ENCODE measurements around the gene PAX8. TPM values are rescaled to one million over a fixed set of nuclear protein-coding genes. Genes with fewer than 3 reads are reported as not detected.
"Not testable (repeated sequence)": the region's sequence is repeated elsewhere in the genome, so short reads cannot be mapped to it uniquely, and the experiment has no call there.

PAX8 gene
- total RNA-seq, 2 donors from 2014 or later = 0.19 to 3.6 TPM

DNA sequence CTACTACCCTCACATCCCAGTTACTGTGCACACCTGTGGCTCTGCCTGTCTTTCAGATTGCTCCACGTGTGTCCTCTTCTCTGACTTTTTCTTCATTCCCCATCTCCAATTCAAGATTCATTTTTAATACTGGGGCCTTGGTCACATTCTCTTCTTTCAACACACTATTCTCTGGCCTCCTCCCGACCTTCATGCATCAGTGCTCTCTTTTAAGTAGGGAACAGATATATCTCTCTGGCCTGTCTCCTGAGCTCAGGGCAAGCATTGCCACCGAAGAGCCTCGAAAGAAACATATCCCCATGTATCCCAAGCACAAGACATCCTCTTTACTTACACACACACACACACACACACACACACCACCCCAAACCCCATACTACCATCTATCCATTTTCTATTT, 21.6 kb upstream of the PAX8 start:
- DNase-seq (ENCODE audit: low spot score) = no peak

DNA sequence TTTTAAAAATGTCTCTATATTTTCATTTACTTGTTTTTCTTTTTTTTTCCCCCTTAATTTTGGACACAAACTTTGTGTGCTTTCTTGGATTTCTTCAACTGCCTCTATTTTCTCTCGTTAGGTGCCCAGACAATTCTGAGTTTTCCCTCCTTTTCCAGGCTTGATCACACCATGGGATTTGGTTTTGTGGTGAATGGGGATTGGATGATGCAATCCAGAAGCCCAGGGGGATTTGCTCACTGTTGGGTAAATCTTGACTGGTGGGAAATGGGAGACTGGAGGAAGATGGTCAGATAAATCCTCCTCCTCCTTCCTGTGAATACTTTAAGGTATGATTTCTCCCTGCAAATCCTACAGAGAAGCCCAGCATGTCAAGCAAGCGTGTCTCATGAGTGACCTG, 19.5 kb upstream of the PAX8 start:
- intact Hi-C loops (cut with DNase I) = no loop called here
- no peak for DNase-seq (ENCODE audit: low spot score)

More for the DNA sequence above, 21.6 kb upstream of the PAX8 start:
- intact Hi-C loops (cut with DNase I) = no loop called here

DNA sequence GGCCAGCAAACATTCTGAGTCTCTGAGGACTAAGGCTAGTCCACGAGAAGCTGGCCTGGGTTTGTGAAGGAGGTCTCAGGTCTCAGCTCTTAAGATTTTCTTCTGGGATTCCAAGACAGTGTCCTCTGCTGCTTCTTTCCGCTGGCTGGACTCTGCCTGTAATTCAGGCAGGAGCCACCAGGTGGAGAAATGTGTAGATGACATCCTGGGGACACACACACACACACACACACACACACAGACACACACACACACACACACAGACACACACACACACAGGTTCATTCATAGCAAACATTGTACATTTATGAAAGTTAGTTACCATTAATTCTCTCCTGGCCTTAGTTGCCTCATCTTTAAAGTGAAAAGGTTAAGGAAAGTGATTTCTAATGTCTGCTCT, 18.9 kb upstream of the PAX8 start:
- DNase-seq (ENCODE audit: low spot score); intact Hi-C loops (cut with DNase I): not testable (repeated sequence)

DNA sequence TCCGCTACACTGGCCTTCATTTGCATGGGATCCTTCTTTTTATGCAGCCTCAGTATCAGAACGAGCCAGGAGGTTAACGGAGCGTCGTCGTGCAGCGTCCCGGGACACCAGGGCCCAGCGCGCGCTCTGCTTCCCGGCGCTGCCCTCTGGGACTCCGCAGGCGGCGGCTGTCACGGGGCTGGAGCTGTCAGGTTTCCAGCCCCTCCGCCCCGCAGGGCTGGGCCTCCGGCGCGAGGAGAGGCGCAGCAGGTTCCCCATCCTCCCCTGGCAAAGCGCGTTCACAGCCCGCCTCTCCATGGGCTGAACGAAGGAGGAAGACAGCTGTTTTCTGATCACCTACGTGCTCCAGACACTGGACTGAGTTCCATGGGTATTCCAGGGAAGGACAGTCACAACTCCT, 12.5 kb upstream of the PAX8 start:
- intact Hi-C loops (cut with DNase I) = no loop called here
- peak; percentile 49 for DNase-seq (ENCODE audit: low spot score)

DNA sequence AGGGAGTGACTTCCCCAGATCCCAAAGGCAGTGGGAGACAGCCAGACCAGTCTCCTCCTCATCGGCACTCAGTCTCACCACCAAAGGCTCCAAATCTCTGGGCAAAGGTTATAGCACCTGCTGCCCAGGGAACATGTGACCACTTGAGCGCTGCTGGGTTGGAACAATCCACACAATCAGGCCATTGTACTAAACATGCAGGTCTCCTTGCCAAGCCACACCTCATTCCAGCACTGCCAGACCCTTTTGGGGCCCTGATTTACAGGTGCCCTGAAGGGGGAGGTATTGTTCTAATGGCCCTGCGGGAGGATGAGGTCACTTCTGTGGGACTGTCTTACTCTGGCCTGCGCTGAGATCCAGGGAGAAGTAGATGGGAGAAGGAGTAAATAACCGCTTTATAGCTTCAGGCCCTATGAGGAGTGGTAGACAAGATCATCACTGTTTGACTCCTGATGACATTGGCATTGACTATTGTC, 10.0 kb upstream of the PAX8 start:
- intact Hi-C loops (cut with DNase I) = not testable (repeated sequence)
- peak; percentile 16 for DNase-seq (ENCODE audit: low spot score)

DNA sequence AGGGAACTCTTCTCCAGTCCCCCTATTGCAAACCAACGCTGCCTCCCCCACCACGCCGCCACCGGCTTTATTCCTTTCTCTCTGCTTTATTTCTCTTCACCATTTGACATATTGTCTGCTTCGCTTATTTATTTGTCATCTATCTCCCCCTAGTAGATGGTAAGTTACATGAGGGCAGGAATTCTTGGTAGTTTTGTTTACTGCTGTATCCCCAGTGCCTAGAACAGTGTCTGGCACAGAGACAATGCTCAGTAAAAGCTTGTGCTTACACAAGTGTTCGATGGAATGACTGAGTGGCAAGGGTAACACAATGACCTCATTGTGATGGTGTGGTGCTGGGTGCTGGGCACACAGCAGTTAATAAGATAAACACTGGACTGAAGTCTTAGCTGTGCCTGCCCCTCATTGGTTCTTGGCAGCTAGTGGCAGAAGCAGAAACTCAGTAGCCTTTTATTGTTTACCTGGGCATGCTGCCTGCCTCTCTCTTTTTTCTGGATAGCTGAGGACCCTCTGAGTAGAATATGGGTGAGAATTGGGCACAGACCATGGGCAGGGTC, 9.5 kb upstream of the PAX8 start:
- DNase-seq (ENCODE audit: low spot score); intact Hi-C loops (cut with DNase I): not testable (repeated sequence)

DNA sequence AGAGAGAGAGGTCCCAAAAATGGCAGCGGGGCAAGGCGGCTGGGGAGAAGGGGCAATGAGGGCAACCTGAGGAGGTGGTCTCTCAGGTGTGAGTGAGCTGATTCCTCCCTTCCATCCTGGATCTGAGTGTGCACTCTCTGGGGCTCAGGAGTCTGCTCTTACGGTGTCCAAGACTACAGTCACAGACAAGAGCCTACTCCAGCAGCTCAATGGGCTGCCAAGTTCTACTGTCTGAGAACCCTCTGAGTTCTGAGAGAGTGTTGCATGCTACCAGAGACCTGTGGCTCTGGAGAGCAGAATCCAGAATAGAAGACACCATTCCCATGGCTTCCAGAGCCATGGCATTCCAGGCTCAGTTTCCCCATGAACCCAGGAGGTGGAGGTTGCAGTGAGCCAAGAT, 7.1 kb upstream of the PAX8 start:
- peak; percentile 58 for DNase-seq (ENCODE audit: low spot score)

DNA sequence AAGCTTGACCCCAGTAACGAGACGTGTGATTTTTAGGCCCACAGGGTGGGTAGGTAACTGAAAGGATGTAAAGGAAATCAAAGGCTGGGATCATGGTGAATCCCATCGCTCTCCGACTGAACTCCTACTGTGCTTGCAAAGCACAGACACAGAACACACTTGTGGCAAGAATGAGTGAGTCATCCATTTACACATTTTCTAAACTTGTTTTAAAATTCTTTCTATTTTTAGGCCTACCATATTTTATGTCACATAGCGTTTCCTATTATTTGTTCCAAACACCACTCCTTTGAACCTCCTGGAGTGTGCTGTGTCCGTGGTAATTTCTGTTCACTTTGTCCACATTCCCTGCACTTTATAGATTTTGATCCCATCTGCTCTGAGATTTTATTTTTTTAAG, 6.3 kb upstream of the PAX8 start:
- DNase-seq (ENCODE audit: low spot score) = peak; percentile 7
- intact Hi-C loops (cut with DNase I) = not testable (repeated sequence)

More for the DNA sequence above, 7.1 kb upstream of the PAX8 start:
- intact Hi-C loops (cut with DNase I) = no loop called here

DNA sequence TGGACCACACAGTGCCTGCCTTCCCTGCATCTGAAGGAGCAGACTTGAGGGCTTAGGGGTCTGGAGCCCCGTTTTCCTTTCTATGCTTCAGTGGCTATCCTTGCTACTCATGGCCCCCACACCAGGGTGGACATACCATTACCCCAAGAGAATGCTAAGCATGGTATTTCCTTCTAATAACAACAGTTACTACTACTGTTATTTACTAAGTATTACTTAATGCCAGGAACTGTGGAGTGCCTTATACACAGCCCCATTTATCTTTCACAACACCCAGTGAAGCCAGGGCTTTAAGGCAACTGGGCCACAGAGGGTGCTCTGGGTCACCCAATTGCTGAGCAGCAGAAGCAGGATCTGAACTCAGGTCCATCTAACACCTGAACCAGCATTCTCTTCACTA, 5.8 kb upstream of the PAX8 start:
- DNase-seq (ENCODE audit: low spot score) = no peak
- intact Hi-C loops (cut with DNase I) = no loop called here

DNA sequence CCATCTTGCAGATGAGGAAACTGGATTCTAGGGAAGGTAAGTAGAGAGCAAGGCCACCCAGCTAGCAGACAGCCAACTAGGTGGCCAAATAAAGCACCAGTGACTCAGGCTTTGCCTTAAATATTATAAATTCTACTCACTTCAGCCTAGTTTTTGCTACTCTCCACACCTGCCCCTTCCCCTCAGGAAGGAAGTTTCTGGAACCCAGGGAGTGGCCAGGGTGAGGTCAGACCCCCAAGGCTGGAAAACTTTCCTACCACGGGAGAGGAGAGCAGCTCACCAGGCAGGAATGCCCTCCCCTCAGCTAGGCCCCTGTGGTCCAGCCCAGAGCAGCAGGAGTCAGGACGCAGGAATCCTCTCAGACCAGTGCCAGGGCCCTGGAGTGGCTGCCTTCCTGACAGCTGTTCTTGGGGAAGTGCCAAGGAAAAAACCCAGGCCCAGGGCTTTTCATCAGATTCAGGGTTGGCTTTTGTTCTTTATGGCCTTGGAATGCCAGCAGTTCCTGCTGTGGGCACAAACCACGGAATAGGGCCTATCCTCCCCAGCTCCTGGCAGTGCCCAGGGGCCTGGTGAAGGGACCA, 5.1 kb upstream of the PAX8 start:
- intact Hi-C loops (cut with DNase I) = no loop called here

DNA sequence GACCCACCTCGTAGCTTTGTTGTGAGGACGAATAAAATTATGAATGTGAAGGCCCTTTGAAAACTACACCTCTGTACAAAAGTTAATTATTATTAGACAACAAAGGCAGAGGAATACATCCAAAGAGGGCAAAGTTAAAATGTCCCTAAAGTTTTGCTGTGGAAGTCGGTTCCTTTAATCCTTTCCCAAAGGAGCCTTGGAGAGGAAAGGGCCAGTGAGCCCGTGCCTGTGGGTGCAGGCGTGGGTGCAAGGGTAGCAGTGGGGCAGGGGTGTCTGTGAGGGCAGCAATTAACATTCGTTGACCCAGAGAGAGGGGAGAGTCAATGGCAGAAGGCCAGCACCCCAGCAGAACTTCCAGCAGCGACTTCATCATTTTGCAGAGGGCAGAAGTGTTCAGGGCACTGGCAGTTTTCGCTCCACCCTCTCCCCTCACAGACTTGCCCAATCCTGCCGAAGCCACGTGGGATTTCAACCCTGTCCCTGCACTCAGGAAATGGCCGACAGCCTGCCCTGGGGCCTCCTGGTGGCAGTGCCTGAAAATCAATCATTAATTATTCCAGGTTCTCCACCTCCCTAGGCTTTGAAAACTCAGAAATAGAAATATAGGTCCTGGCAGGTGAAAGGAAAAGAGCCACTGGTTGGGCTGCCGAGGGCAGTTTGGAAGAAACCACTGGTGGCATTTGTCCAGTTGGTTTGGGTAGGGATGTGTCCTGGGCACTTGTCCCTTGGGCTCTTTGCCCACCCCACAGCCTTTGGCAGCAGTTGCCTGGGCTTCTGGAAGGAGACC, 4.2 kb upstream of the PAX8 start:
- peak; percentile 86 for DNase-seq (ENCODE audit: low spot score)
- intact Hi-C loops (cut with DNase I) = no loop called here

More for the DNA sequence above, 5.1 kb upstream of the PAX8 start:
- peak; percentile 86 for DNase-seq (ENCODE audit: low spot score)

DNA sequence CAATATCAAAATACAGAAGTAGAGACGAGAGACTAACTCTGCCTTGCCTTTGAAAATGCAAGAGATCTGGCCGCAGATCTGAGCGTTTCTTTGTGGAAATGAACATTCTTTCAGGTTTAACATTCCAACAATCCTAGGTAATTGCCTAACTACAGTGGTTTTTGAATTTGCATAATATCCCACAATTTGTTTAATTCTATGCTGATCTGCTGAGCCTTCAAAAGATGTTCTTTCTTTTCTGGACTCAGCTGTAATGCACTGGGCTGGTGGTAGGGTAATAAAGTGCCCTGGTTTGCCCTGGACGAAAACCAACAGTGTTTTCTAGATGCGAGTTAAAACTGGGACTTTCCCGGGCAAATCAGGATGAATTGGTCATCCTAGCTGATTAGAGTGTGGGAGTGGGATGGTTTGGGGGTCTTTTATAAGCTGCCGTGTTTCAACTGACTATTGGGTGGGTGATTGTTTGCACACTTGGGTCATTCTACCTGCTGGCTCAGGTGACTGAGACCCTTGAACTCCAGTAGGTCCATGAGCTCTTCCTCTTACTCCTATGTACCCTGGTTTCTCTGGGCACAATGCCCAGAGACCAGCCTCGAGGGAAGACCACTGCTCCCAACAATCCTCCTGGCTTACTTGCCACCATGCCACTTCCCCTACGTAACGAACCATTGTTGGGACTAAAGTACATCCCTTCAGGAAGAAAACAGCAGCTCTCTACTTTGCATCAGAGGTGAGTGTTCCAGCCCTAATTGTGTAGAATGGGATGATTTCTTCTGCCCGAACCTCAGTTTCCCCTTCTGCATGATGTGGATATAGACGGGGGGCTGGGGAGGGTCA, 3.4 kb upstream of the PAX8 start:
- intact Hi-C loops (cut with DNase I) = no loop called here

DNA sequence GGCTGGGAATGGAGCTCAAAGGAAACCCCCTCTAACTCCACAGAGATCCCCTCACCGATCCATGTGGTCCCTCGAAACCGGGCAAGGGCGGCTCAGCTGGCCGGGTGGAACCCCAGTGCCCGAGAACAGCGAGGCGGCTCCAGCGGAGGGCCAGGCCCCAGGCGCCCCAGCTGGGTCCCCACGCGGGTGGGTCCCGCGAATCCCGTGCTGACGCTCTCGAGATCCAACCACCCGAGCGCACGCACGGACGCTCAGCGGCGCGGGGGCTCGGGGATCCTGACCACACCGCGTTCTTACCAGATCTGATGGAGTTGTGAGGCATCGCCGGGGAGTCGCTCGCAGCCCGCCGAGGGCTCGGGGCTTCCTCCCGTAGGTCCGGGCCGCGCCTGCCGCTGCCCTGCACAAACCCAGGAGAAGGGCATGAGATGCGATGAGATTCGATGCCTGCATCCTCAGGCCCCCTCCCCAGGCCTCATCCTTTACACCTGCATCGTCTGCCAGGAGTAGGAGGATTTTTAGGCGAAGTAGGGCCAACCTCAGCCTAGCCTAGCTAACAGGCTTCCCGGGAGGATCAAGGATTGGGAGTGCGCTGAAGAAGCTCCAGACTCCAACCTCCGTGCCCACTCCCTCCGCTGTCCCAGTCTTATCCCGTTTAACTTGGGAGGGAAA, 514 bp downstream of the PAX8 start:
- intact Hi-C loops (cut with DNase I) = no loop called here
- DNase-seq (ENCODE audit: low spot score) = peak; percentile 72

More for the DNA sequence above, 3.4 kb upstream of the PAX8 start:
- DNase-seq (ENCODE audit: low spot score) = peak; percentile 24

DNA sequence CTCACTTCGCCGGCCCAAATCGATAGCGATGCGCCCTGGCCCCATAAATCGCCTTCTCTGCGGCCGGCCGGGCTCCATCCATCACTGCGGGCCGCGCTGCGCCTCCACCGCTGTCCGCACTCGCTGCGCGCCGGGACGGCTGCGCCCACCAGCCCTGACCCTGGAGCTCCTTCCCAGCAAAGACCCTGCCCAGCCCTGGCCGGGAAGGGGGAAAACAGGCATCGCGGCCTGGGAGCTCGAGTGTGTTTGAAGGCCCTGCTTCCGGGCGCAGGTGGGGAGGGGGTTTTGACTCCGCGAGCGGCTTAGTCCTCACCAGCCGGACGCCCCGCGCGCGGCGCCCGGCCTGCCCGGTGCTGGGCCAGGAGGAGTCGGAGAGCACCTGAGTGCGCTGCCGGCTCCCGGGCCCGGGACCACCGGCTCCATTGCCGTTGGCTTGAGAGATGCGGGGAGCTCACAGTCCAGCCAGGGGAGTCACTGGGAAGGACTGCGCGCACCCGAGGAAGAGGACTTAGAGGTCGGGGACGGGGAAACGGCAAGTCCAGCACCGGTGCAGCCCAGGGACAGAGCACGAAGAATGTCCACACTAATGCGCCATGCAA, 1.1 kb downstream of the PAX8 start:
- intact Hi-C loops (cut with DNase I) = no loop called here
- DNase-seq (ENCODE audit: low spot score) = peak; percentile 79

DNA sequence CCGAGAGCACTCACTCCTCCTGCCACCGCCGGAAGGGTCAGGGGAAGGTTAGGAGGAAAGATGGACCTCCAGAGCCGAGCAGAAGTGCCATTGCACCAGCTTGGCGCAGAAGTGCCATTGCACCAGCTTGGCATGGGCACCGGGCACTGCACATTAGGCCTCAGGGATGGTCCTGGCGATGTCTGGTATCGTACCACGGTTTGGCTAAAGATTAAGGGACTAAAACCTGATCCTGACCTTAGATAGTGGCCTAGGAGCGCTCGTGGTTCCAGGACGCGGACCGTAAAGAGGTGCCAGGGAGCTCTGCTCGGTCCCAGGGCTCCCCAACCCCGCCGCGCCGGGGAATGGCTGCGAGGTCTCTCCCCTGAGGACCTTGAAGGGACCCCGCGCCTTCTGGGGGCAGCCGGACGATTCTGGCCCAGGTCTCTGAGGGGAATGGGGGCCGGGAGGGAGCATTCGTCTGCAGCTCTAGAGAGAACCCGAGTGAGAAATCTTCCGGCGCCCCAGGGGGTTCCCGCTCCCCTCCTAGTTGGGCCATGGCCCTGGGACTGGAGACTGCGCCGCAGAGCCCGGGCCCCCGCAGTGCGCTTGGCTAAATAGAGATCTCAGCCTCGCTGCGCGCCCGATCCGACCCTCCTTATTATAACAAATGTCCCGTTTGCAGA, 1.8 kb downstream of the PAX8 start:
- intact Hi-C loops (cut with DNase I) = no loop called here
- peak; percentile 77 for DNase-seq (ENCODE audit: low spot score)

DNA sequence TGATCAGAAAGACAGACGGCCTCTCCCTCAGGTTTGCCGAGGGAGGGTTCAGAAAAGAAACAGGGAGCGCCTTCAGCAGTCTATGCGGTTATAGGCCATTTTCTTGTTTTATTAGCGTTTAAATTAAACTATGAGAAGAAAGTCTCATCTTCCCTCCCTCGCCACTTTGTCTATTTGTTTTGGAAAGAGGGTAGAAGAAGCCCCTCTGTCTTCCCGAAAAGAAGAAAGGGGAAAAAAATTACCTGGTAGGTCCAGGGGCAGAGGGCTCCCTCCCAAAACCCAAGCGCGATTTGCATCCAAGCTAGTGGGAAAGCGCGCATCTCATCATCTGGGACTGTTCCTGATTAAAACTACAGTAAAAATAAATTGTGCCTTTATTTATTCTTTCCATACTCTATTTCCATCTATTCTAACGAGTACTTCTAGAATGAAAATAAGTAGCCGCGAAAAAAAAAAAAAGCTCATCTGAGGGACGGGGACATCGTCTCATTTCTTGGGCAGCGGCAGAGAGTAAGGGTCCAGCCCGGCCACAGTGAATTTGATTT, 2.4 kb downstream of the PAX8 start:
- DNase-seq (ENCODE audit: low spot score) = peak; percentile 16
- intact Hi-C loops (cut with DNase I) = no loop called here

DNA sequence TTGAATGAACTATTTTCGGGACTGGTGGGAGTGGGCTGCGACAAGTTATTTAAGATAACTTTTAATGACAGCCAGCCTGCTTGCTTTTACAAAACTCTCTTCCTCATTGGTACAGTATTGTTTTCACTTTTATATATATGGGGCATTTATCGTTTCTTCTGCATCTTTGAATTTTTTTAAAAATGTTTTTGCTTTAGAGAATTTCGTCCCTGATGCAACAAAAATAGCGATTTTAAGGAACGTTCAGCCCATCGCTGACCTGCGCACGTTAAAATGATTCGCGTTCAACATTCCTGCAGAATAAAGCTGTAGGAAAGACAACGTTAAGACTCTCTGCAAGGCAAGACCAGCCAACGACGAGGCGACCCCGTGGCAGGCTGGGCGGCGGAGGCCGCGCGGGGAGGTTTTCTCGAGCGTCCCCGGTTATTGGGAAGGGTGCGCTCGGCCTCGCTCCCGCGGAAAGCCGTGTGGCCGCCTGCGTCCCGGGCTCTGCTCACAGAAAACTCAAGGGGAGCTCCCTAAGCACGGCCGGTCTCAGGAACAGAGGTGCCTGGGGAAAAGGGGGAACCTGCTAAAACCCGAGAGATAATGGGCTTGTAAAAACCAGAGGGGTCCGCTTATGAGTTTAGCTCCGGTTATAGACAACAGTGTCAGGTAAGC, 3.0 kb downstream of the PAX8 start:
- intact Hi-C loops (cut with DNase I) = no loop called here
- DNase-seq (ENCODE audit: low spot score) = peak; percentile 77
